CD8-positive, alpha-beta memory T cell (primary cell): ENCODE measurements around the gene PFDN2. TPM values are rescaled to one million over a fixed set of nuclear protein-coding genes. Genes with fewer than 3 reads are reported as not detected.

Source experiments
- CTCF ChIA-PET: fragments of 350-600 bp; sonication (Branson Sonifier 250); formaldehyde crosslinking; loops from one replicate; lab custom pipeline; 2021; ENCODE audit warnings: antibody characterized with exemption; lab: Charles Lee
- POLR2A ChIA-PET: fragments of 350-600 bp; sonication (Branson Sonifier 250); formaldehyde crosslinking; loops from one replicate; lab custom pipeline; 2021; ENCODE audit warnings: antibody characterized with exemption; lab: Charles Lee
- DNase-seq, 5 donors: peaks; one replicate each; pipeline versions ENCODE4 v3.0.0 to v3.0.0-alpha.2; 2020 to 2022; ENCODE audit warnings: mixed read lengths in 1 of 5
- H3K27ac ChIP-seq: one replicate; pipeline ENCODE4 v1.7.0; 2013; ENCODE audit warnings: low read depth, mild to moderate bottlenecking, low read length, moderate library complexity
- H3K27me3 ChIP-seq: 2 replicates; pipeline ENCODE4 v1.7.0; 2013; ENCODE audit warnings: low read length, mild to moderate bottlenecking; ENCODE audit not compliant: insufficient read depth, poor library complexity, severe bottlenecking
- H3K36me3 ChIP-seq: 2 replicates; pipeline ENCODE4 v1.7.0; 2013; ENCODE audit warnings: mild to moderate bottlenecking, low read length, moderate library complexity; ENCODE audit not compliant: insufficient read depth
- H3K4me1 ChIP-seq: 2 replicates; pipeline ENCODE4 v1.7.0; 2013; ENCODE audit warnings: mild to moderate bottlenecking, low read length, moderate library complexity; ENCODE audit not compliant: insufficient read depth
- H3K4me3 ChIP-seq: 2 replicates; pipeline ENCODE4 v1.7.0; 2013; ENCODE audit warnings: mild to moderate bottlenecking, low read length
- H3K9me3 ChIP-seq: 2 replicates; pipeline ENCODE4 v1.7.0; 2013; ENCODE audit warnings: mild to moderate bottlenecking, low read length
- H3K27ac Mint-ChIP-seq, 8 donors: one replicate each; pipeline ENCODE4 v1.8.0; 2020 to 2021; ENCODE audit warnings: mixed read lengths in 8 of 8, mild to moderate bottlenecking in 6 of 8, inconsistent platforms in 3 of 8, moderate library complexity in 3 of 8
- H3K27me3 Mint-ChIP-seq, 2 donors: one replicate each; pipeline ENCODE4 v1.8.0; 2020 to 2021; ENCODE audit warnings: mixed read lengths in 2 of 2, mild to moderate bottlenecking in 1 of 2, moderate library complexity in 1 of 2
- H3K36me3 Mint-ChIP-seq, 3 donors: one replicate each; pipeline ENCODE4 v1.8.0; 2020 to 2021; ENCODE audit warnings: mixed read lengths in 3 of 3, inconsistent platforms in 1 of 3, mild to moderate bottlenecking in 1 of 3
- H3K4me1 Mint-ChIP-seq, 3 donors: one replicate each; pipeline ENCODE4 v1.8.0; 2020 to 2021; ENCODE audit warnings: mixed read lengths in 3 of 3, inconsistent platforms in 1 of 3, mild to moderate bottlenecking in 1 of 3
- H3K4me3 Mint-ChIP-seq, 7 donors: one replicate each; pipeline ENCODE4 v1.8.0; 2020 to 2021; ENCODE audit warnings: mixed read lengths in 7 of 7, mild to moderate bottlenecking in 6 of 7, moderate library complexity in 4 of 7, inconsistent platforms in 2 of 7
- H3K9me3 Mint-ChIP-seq, 5 donors: one replicate each; pipeline ENCODE4 v1.8.0; 2020 to 2022; ENCODE audit warnings: mixed read lengths in 5 of 5, mild to moderate bottlenecking in 3 of 5, moderate library complexity in 2 of 5, inconsistent platforms in 1 of 5
- polyA plus RNA-seq: library from polyadenylated mRNA; unstranded; fragments of 300-500 nt; fragmentation: Illumina TruSeq; gene quantifications from one replicate; pipeline ENCODE4 v1.2.3, GENCODE V29; 2021
- total RNA-seq, 2 experiments: library from RNA; stranded (reverse); gene quantifications; one replicate each; pipeline ENCODE4 v1.2.3, GENCODE V29; 2021

Gene PFDN2
- total and polyA plus RNA-seq, 3 experiments from 2014 or later, result 96.4 to 142 (median 133) TPM

DNA sequence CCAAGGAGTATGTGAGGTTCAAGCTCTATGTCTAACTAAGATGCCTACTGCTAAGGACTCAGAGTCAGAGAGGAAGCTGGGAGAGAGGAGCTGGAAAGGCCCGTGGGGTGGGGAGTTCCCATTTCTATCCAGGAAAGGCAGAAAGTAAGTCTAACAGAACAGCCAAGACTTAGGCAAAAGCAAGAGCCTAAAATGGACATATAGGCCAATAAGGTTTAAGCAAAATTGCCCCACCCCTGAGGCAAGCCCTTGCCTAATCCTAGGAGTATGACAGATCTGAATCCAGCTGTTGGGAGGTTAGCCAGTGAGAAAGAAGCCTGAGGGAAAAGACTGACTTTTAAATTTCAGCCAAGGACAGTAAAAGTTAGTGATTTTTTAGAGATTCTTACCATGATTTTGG, 21.3 kb downstream of the PFDN2 start:
- Mint-ChIP-seq H3K4me1 (peaks cover 17 to 26% (median 19%) of the 10 kb centered on the region in 3 donors), H3K27ac (peak overlapping the region in 7 of 8 donors; percentile 10 to 97 (median 94)), H3K36me3 (peaks cover 0 to 23% (median 5%) of the 10 kb centered on the region in 3 donors), H3K4me3 (peak overlapping the region in 2 of 7 donors; percentile 59 to 88), H3K27me3 (peaks cover 0 to 19% of the 10 kb centered on the region in 2 donors), H3K9me3 (peaks cover 0 to 4% (median 3%) of the 10 kb centered on the region in 5 donors)
- no peaks in the 10 kb centered on the region for H3K27me3 ChIP-seq
- no peak for DNase-seq
- H3K4me1 ChIP-seq, result peaks cover 8% of the 10 kb centered on the region
- ChIA-PET POLR2A (interaction anchor here (1.0 to 4.2 kb wide), 5 partner anchors 21 to 58 kb away, joined by 4 to 34 read pairs (median 9); partner anchors contain the start of genes ARHGAP30, NIT1, PFDN2 and TSTD1), CTCF (interaction anchor here (0.6 to 7.8 kb wide), 17 partner anchors 10 to 328 kb away, joined by 3 to 128 read pairs (median 9); partner anchors contain the start of genes ARHGAP30, DEDD, F11R and TSTD1)
- no peak overlapping the region for H3K4me3 ChIP-seq
- no peak overlapping the region for H3K27ac ChIP-seq
- H3K9me3 ChIP-seq, result no peaks in the 10 kb centered on the region
- peaks cover under 1% of the 10 kb centered on the region for H3K36me3 ChIP-seq

- ChIA-PET CTCF (interaction anchor here (1.4 to 7.8 kb wide), 9 partner anchors 11 to 144 kb away, joined by 4 to 128 read pairs (median 15); partner anchors contain the start of genes ARHGAP30, F11R, TSTD1 and USF1), POLR2A (interaction anchor here (1.0 to 4.2 kb wide), 3 partner anchors 27 to 50 kb away, joined by 9 to 34 read pairs (median 31); partner anchors contain the start of genes ARHGAP30 and USF1)
- peaks cover 0 to 4% (median 3%) of the 10 kb centered on the region in 5 donors for H3K9me3 Mint-ChIP-seq
- Histone ChIP-seq H3K9me3 (no peaks in the 10 kb centered on the region), H3K27ac (no peak overlapping the region), H3K36me3 (no peaks in the 10 kb centered on the region), H3K4me1 (peaks cover 8% of the 10 kb centered on the region), H3K4me3 (no peak overlapping the region), H3K27me3 (no peaks in the 10 kb centered on the region)
- DNase-seq, result no peak
- H3K27me3 Mint-ChIP-seq, result peaks cover 0 to 19% of the 10 kb centered on the region in 2 donors
- H3K4me3 Mint-ChIP-seq, result peak overlapping the region in 1 of 7 donors; percentile 88
- peak overlapping the region in 5 of 8 donors; percentile 3 to 97 (median 25) for H3K27ac Mint-ChIP-seq
- peaks cover 0 to 20% (median 2%) of the 10 kb centered on the region in 3 donors for H3K36me3 Mint-ChIP-seq
- peaks cover 17 to 26% (median 19%) of the 10 kb centered on the region in 3 donors for H3K4me1 Mint-ChIP-seq
Observed at GRCh38 chr1:161096015-161096414, 21.8 kb downstream of the PFDN2 start.

GRCh38 chr1:161095230-161095629, 22.6 kb downstream of the PFDN2 start:
- Mint-ChIP-seq H3K27me3 (peaks cover 0 to 19% of the 10 kb centered on the region in 2 donors), H3K4me1 (peaks cover 17 to 28% (median 19%) of the 10 kb centered on the region in 3 donors), H3K4me3 (peak overlapping the region in 1 of 7 donors; percentile 73), H3K9me3 (peaks cover 0 to 4% (median 3%) of the 10 kb centered on the region in 5 donors), H3K27ac (peak overlapping the region in 2 of 8 donors; percentile 55 to 97), H3K36me3 (peaks cover 0 to 14% (median 2%) of the 10 kb centered on the region in 3 donors)
- no peak overlapping the region for H3K27ac ChIP-seq
- peaks cover 8% of the 10 kb centered on the region for H3K4me1 ChIP-seq
- no peaks in the 10 kb centered on the region for H3K27me3 ChIP-seq
- CTCF ChIA-PET, result interaction anchor here (1.4 to 7.8 kb wide), 3 partner anchors 25 to 56 kb away, joined by 4 to 128 read pairs (median 83); partner anchors contain the start of genes ARHGAP30 and TSTD1
- no peaks in the 10 kb centered on the region for H3K36me3 ChIP-seq
- POLR2A ChIA-PET, result interaction anchor here (0.6 to 4.2 kb wide), 2 partner anchors 26 to 65 kb away, joined by 6 to 31 read pairs; partner anchors contain the start of gene ARHGAP30
- H3K9me3 ChIP-seq, result no peaks in the 10 kb centered on the region
- no peak overlapping the region for H3K4me3 ChIP-seq
- DNase-seq, result no peak

- no peak overlapping the region for H3K27ac ChIP-seq
- DNase-seq, result no peak
- H3K4me3 ChIP-seq, result no peak overlapping the region
- H3K4me1 Mint-ChIP-seq, result peaks cover 17 to 28% (median 19%) of the 10 kb centered on the region in 3 donors
- peak overlapping the region in 2 of 8 donors; percentile 55 to 85 for H3K27ac Mint-ChIP-seq
- H3K4me3 Mint-ChIP-seq, result no peak overlapping the region
- POLR2A ChIA-PET, result interaction anchor here (0.6 kb wide), 1 partner anchor 64 kb away, joined by 6 read pairs; no protein-coding TSS in a partner anchor
- peaks cover 0 to 19% of the 10 kb centered on the region in 2 donors for H3K27me3 Mint-ChIP-seq
- H3K4me1 ChIP-seq, result peaks cover 8% of the 10 kb centered on the region
- CTCF ChIA-PET, result interaction anchor here (1.4 to 7.8 kb wide), 3 partner anchors 24 to 97 kb away, joined by 4 to 128 read pairs (median 5); partner anchors contain the start of gene ARHGAP30
- peaks cover 0 to 6% (median 2%) of the 10 kb centered on the region in 3 donors for H3K36me3 Mint-ChIP-seq
- H3K9me3 Mint-ChIP-seq, result peaks cover 0 to 4% (median 3%) of the 10 kb centered on the region in 5 donors
- no peaks in the 10 kb centered on the region for H3K9me3 ChIP-seq
- no peaks in the 10 kb centered on the region for H3K27me3 ChIP-seq
- no peaks in the 10 kb centered on the region for H3K36me3 ChIP-seq
Observed at GRCh38 chr1:161094481-161094880, 23.4 kb downstream of the PFDN2 start.

- POLR2A ChIA-PET, result no interaction called here
Observed at GRCh38 chr1:161092621-161093028, 25.2 kb downstream of the PFDN2 start.

GRCh38 chr1:161091796-161092507, 25.9 kb downstream of the PFDN2 start:
- POLR2A ChIA-PET, result no interaction called here
- Histone ChIP-seq H3K36me3 (no peaks in the 10 kb centered on the region), H3K27ac (no peak overlapping the region), H3K4me1 (peaks cover 2% of the 10 kb centered on the region), H3K4me3 (no peak overlapping the region), H3K9me3 (no peaks in the 10 kb centered on the region), H3K27me3 (no peaks in the 10 kb centered on the region)
- no peak for DNase-seq
- CTCF ChIA-PET, result interaction anchor here (0.9 to 7.8 kb wide), 2 partner anchors 21 to 74 kb away, joined by 3 to 128 read pairs; partner anchors contain the start of genes ARHGAP30 and PPOX
- H3K4me1 Mint-ChIP-seq, result peaks cover 0 to 9% (median 1%) of the 10 kb centered on the region in 3 donors
- H3K36me3 Mint-ChIP-seq, result no peaks in the 10 kb centered on the region
- H3K27ac Mint-ChIP-seq, result peak overlapping the region in 1 of 8 donors; percentile 25
- H3K9me3 Mint-ChIP-seq, result no peaks in the 10 kb centered on the region
- H3K4me3 Mint-ChIP-seq, result no peak overlapping the region
- peaks cover 0 to 8% of the 10 kb centered on the region in 2 donors for H3K27me3 Mint-ChIP-seq

More at GRCh38 chr1:161092621-161093028, 25.2 kb downstream of the PFDN2 start:
- H3K4me3 ChIP-seq, result no peak overlapping the region
- H3K27me3 ChIP-seq, result no peaks in the 10 kb centered on the region
- CTCF ChIA-PET, result interaction anchor here (0.9 to 7.8 kb wide), 2 partner anchors 22 to 73 kb away, joined by 3 to 128 read pairs; partner anchors contain the start of genes ARHGAP30 and PPOX
- H3K27ac ChIP-seq, result no peak overlapping the region
- Mint-ChIP-seq H3K4me3 (no peak overlapping the region), H3K27me3 (peaks cover 0 to 14% of the 10 kb centered on the region in 2 donors), H3K9me3 (peaks cover 0 to 2% (median 2%) of the 10 kb centered on the region in 5 donors), H3K27ac (no peak overlapping the region), H3K36me3 (peaks cover 0 to 2% (median 1%) of the 10 kb centered on the region in 3 donors), H3K4me1 (peaks cover 6 to 16% (median 8%) of the 10 kb centered on the region in 3 donors)
- no peak for DNase-seq
- H3K4me1 ChIP-seq, result peaks cover 8% of the 10 kb centered on the region
- H3K9me3 ChIP-seq, result no peaks in the 10 kb centered on the region
- no peaks in the 10 kb centered on the region for H3K36me3 ChIP-seq

GRCh38 chr1:161091093-161091492, 26.7 kb downstream of the PFDN2 start:
- Mint-ChIP-seq H3K27ac (no peak overlapping the region), H3K4me1 (peaks cover 0 to 2% (median 0%) of the 10 kb centered on the region in 3 donors), H3K27me3 (peaks cover 0 to 1% of the 10 kb centered on the region in 2 donors), H3K9me3 (no peaks in the 10 kb centered on the region), H3K36me3 (no peaks in the 10 kb centered on the region), H3K4me3 (no peak overlapping the region)
- Histone ChIP-seq H3K27ac (no peak overlapping the region), H3K36me3 (no peaks in the 10 kb centered on the region), H3K4me3 (no peak overlapping the region), H3K4me1 (no peaks in the 10 kb centered on the region), H3K9me3 (no peaks in the 10 kb centered on the region), H3K27me3 (no peaks in the 10 kb centered on the region)
- DNase-seq, result no peak
- CTCF ChIA-PET, result no interaction called here
- POLR2A ChIA-PET, result interaction anchor here (0.6 kb wide), 1 partner anchor 71 kb away, joined by 3 read pairs; no protein-coding TSS in a partner anchor
